AG09309 (cell line): ENCODE measurements around the gene NRG3.

Experiments
- DNase-seq: peaks from one replicate; pipeline ENCODE4 v3.0.0-alpha.2; 2010; ENCODE audit warnings: low read depth
- H3K4me3 ChIP-seq: 2 replicates; pipeline ENCODE4 v1.5.1; 2011; ENCODE audit warnings: mild to moderate bottlenecking, low read depth, low read length, moderate library complexity; ENCODE audit not compliant: control insufficient read depth
- CTCF ChIP-seq: IDR thresholded peaks from 2 replicates; pipeline ENCODE4 v1.5.1; 2011; ENCODE audit warnings: mild to moderate bottlenecking, low read depth, low read length, inconsistent platforms; ENCODE audit not compliant: insufficient read depth, control insufficient read depth; ENCODE audit errors: missing control alignments

Gene NRG3

GRCh38 chr10:82538272-82538671, 663.3 kb downstream of the NRG3 start:
- no peak for TF ChIP-seq CTCF
- DNase-seq: no peak
- no peak overlapping the region for H3K4me3 ChIP-seq

GRCh38 chr10:82543631-82544030, 668.6 kb downstream of the NRG3 start:
- no peak for DNase-seq
- TF ChIP-seq CTCF: no peak
- H3K4me3 ChIP-seq: no peak overlapping the region

- no peak for TF ChIP-seq CTCF
- no peak for DNase-seq
- no peak overlapping the region for H3K4me3 ChIP-seq
Observed at GRCh38 chr10:82544377-82544776, 669.4 kb downstream of the NRG3 start.

GRCh38 chr10:82551506-82551905, 676.5 kb downstream of the NRG3 start:
- no peak overlapping the region for H3K4me3 ChIP-seq
- TF ChIP-seq CTCF: no peak
- DNase-seq: no peak

- DNase-seq: no peak
- TF ChIP-seq CTCF: no peak
Observed at GRCh38 chr10:82552267-82552666, 677.3 kb downstream of the NRG3 start.

GRCh38 chr10:82554381-82554780, 679.4 kb downstream of the NRG3 start:
- TF ChIP-seq CTCF: no peak
- no peak for DNase-seq
- no peak overlapping the region for H3K4me3 ChIP-seq

More at GRCh38 chr10:82552267-82552666, 677.3 kb downstream of the NRG3 start:
- no peak overlapping the region for H3K4me3 ChIP-seq
